Activated CD8-positive, alpha-beta memory T cell treated with anti-CD3 and anti-CD28 coated beads, Interleukin-2, amount 50 U/mL, for 24 hours (primary cell): ENCODE results near the gene OR5H2.
"Not testable (repeated sequence)": the region's sequence is repeated elsewhere in the genome, so short reads cannot be mapped to it uniquely, and the experiment has no call there.

Source experiments
- DNase-seq: peaks from one replicate; pipeline ENCODE4 v3.0.0-alpha.2; 2020; ENCODE audit errors: extremely low read depth

OR5H2 gene

DNA sequence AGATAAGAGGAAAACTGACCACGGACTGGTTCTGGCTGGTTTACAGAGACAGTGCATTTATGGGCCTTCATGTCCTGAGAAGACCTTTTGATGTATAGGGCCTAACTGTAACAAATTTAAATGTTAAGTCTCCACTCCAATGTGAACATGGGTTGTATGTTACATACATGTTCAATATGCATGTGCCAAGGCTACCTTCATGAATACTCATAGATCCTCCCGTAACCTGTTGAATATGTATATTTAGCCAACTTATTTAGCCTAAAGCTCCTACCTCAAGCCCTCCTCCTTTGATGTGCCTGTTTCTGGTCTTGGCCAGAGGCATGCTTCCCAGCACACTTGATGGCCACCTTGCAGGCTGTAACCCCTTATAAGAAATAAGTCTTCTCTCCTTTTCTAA is at the start of gene OR5H2:
Gene OR5H2, plus strand, starts transcription at position 301 of the 400 bp plus-strand sequence. CDS start 398 bp downstream, outside the sequence.
- no peak for DNase-seq

DNA sequence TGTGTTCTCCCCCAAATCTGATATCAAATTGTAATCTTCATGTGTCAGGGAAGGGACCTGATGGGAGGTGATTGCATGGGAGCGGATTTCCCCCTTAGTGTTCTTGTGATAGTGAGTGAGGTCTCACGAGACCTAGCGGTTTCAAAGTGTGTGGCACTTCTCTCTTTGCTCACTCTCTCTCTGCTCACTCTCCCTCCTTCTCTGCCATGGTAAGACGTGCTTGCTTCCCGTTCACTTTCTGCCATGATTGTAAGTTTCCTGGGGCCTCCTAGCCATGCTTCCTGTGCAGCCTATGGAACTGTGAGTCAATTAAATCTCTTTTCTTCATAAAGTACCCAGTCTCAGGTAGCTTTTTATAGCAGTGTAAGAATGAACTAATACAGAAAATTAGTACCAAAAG is 48.8 kb upstream of the OR5H2 start:
- DNase-seq, result no peak

DNA sequence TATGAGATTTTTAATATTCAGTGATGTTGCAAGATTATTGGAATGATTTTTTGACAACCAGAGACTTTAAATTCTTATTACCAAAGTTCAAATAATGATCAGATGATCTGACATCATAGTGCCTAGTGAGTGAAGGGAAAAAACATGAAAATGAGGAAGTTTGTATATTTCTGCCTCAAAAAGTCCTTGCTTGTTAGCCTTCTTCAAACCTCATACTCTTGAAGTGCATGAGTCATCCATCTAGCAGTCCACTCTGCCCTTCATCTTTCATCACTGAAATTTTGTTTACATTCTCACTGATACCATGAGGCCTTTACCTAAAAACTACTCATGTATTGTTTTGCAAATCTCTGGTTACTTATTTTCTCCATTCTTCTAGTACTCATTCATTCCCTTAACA is 42.2 kb upstream of the OR5H2 start:
- no peak for DNase-seq

DNA sequence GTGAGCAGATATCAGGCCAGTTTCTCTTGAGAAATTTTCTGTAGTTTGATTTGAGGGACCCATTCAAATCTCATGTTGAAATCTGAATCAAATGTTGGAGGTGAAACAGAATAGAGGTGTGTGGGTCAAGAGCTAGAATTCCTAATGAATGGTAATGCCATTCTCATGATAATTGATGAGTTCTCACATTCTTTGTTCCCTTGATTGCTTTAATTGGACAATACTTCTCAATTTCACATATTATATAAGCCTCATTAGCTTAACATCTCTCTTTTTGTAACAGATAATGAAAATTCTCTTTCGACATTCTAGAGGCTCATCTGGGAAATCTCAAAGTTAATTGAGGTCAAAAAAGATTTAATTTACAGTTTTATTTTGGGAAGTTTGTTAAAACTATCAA is 40.1 kb upstream of the OR5H2 start:
- DNase-seq, result no peak

DNA sequence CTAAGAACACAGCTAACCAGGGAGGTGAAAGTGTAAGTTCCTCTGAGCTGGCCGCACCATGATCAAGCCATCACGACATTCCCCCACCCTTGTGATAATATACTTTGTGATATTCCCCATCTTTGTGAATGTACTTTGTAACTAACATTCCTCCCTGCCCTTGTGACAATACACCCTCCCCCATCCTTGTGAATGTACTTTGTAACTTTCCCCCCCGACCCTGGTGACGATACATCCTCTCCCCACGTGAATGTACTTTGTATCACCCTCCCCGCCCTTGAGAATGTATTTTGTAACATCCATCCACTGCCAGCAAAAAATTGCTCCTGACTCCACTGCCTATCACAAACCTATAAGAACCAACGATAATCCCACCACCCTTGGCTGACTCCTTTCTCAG is 38.5 kb upstream of the OR5H2 start:
- DNase-seq, result no peak

DNA sequence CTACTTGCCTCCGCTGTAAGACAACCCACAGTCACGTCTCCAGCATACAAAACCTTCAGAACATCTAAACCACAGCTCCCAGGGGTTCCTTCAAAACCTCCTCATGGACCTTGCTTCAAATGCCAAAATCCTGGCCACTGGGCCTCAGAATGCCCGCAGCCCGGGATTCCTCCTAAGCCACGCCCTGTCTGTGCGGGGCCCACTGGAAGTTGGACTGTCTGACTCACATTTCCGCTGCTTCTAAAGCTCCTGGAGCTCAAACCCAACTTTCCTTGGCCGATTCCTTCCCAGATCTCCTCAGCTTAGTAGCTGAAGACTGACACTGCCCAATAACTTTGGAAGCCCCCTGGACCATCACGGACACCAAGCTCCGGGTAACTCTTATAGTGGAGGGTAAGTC is 36.2 kb upstream of the OR5H2 start:
- no peak for DNase-seq

DNA sequence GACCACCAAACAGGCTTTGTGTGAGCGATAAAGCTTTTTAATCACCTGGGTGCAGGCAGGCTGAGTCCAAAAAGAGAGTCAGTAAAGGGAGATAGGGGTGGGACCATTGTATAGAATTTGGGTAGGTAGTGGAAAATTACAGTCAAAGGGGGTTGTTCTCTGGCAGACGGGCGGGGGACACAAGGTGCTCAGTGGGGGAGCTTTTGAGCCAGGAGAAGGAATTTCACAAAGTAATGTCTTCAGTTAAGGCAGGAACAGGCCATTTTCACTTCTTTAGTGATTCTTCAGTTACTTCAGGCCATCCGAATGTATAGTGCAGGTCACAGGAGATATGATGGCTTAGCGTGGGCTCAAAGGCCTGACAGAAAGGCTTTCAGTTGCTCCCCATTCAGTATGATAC is 26.3 kb upstream of the OR5H2 start:
- DNase-seq, result not testable (repeated sequence)

DNA sequence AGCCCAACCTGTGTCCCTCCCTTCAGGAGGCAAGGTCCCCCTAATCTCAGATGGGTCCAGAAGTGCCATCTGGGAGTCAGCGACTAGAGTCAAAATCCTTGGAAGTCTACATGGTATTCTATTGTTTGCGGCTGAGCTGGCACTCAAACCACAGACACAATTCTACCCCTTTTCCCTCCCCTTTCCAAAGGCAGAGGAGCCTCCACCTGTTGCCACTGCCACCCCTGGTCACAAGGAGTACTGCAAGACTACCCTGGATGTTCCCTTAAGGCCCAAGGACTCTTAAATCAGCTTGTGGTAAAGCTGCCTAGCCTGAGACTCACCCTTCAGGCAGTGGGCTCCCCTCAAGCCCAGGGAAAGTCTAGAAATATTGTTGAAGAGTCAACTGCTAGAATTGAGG is 22.6 kb upstream of the OR5H2 start:
- DNase-seq, result no peak

DNA sequence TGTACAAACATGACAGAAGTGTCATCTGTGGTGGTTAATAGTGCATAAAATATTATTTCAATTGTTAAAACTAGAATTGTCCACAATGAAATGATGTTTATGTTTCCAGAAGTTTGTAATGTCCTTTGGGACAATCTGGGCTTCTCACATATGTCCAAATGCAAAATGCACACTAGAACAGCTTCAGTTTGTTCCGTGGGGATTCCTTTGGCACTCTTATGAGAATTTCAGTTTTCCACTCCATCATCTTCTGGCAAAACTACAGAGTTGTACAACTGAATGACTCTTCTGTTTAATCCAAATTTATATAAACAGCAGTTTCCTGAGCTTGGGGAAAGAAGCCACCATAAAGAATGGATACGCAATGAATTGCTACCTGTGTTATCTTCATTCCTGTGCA is 20.3 kb upstream of the OR5H2 start:
- DNase-seq, result no peak

DNA sequence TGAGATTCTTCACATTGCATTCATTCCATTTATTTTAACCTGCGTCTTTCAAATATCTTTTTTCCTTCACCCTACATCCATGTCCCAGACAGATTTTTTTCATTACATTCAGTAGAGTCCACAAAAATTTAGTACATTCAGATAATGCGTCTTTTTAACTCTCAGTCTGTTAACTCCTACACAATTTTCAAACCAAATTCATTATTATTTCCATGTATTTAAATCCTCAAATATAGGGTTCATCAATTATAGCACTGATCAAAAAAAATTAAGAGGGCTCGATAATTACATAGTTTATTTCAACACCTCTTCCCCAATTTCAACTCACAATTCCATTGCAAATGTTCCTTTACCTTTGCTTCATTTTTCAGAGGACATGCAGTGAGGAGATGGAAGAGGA is 18.4 kb upstream of the OR5H2 start, which contains the start of gene OR5H6:
Gene OR5H6, plus strand, starts transcription at position 301 of the 400 bp plus-strand sequence. Its CDS starts 89 bp downstream, at position 390.
- no peak for DNase-seq

DNA sequence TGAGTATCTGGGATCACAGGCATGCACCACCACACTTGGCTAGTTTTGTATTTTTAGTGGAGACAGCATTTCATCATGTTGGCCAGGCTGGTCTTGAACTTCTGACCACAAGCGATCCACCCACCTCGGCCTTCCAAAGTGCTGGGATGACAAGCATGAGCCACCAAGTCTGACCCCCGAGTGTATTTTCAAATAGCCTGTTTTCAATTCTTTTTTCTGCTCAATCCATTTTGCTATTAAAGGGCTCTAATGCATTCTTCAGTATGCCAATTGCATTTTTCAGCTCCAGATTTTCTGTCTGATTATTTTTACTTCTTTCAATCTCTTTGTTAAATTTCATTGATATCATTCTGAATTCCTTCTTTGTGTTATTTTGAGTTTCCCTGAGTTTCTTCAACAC is 12.5 kb upstream of the OR5H2 start:
- no peak for DNase-seq

DNA sequence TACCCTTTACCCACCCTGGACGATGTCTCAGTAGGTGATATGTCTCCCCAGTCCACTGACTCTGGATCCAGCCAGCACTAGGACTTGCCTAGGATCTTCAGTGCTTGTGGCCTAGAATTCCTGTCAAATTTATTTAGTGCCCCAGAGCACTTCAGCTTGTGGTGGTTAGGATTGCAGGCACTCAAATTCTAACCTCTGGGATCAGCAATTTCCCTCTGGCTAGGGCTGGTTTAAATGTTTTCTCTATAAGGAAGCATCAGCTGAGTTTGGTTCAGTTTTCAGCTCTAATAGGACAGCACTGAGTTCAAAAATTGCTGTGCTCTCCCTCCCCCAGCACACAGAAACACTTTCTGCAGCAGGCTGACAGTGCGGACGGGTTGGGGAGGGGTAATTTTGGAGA is 10.2 kb upstream of the OR5H2 start:
- DNase-seq, result no peak

DNA sequence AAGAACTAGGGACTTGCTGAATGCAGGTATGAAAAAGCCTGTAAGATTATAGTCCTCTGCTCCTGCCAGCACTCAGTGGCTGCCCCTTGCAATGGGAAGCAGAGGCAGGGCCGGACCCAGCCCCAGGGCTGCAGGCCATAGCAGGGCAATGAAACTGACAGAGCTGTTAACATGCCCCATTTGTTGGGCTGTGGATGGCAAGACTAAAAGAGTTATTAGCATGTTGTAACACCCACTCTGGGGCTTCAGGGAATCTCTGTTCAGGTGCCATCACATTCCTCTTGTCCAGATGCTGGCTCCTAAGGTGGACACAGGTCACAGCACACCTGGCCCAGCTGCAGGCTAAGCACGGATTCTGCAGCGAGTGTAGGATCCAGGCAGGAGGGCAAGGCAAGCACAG is 7.4 kb upstream of the OR5H2 start:
- no peak for DNase-seq

DNA sequence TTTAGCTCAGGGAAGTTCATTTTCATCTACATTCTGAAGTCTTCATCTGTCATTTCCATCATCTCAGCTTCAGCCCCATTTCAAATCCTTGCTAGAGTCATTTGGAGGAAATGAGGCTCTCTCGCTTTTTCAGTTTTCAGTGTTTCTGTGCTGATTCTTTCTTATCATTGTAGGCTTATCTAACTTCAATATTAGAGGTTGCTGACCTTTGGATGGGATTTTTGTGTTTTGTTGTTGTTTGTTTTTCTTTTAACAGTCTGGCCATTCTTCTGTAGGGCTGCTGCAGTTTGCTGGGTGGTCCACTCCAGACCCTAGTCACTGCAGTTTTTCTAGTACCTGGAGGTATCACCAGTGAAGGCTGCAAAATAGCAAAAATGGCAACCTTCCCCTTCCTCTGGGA is 8.6 kb downstream of the OR5H2 start:
- no peak for DNase-seq

DNA sequence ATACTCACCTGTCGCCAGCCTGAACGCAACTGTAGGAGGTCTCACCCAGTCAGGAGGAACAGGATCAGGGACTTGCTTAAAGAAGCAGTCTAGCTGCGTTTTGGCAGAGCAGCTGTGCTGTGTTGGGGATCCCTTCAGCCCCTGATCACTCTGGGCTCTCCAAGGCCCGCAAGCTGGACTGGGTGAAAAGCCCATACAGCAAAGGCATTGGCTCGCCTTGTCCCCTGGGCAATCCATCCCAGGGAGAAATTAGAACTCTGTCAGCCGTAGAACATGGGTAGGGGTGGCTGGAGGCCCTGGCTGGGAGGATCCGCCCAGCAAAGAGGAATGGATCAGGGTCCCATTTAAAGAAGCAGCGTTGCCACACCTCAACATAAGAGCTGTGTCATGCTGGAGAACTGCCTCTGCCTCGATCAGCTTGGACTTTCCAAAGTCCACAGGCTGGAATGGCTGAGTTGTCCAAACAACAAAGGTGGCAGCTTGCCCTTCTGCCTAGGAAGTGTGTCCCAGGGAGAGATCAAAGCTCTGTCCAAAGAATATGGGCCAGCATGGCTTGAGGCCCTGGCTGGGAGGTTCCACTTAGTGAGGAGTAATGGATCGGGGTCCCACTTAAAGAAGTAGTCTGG is 9.1 kb downstream of the OR5H2 start:
- DNase-seq, result no peak

DNA sequence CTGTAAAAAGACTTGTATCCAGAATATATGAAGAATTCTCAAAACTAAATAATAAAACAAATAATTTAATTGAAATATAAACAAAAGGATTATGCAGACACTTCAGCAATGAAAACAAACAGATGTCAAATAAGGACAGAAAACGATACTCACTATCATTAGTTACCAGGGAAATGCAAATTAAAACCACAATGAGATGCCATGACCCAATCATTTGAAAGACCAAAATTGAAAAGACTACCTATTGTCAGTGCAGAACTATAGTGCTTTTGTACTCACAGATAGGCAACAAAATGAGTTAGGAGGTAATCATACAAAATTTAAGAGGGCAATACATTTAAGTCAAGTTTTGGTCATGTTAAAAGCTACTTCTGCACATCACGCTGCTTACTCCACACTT is 39.8 kb downstream of the OR5H2 start:
- DNase-seq, result no peak

DNA sequence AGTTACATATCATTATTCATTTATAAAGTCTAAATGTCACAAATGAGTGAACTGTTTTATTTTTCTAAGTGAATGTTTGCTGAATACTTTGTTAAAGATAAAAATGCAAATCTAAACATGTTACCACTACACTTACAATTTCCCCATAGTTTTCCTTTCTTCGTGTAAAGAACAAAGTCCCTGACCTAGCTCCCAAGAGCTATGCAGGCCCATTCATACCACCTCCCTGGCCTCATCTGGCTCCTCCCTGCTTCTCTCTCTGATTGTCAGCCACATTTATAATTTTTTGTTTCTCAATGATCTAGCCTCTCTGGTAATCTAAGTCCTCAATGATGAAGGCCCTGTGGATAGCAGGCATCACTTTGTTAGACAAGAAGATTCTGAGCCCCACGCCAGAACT is 40.4 kb downstream of the OR5H2 start:
- no peak for DNase-seq

DNA sequence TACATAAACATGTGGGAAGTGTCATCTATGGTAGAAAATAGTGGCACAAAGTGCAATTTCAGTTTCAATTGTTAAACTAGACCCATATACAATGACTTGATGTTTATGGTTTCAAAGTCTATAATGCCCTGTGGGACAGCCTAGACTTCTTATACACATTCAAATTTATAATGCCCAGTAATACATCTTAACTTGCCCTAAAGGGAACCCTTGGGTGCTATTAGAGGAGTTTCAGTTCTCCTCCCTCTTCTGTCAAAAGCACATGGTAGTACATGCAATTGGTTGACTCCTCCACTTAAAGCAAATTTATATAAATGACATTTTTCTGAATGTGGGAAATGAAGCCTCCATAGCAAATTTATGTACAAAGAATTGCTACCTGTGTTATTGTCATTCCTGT is 41.1 kb downstream of the OR5H2 start:
- no peak for DNase-seq

DNA sequence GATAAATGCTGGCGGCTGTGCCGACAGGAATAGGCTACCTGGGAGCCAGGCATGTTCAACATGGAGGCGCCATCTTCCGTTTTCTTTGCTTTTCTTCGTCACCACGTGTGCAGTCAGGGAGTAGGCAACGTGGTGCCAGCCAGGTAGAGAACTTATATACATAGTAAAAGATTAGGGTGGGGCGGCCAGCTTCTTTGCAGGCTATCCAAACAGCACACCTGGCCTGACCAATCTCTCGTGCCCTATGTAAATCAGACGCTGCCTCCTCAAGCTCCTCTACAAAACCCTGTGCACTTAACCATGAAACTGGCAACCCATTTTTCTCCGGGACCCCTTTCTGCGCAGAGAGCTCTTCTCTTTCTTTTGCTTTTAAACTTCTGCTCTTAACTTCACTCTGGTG is 42.8 kb downstream of the OR5H2 start:
- no peak for DNase-seq

DNA sequence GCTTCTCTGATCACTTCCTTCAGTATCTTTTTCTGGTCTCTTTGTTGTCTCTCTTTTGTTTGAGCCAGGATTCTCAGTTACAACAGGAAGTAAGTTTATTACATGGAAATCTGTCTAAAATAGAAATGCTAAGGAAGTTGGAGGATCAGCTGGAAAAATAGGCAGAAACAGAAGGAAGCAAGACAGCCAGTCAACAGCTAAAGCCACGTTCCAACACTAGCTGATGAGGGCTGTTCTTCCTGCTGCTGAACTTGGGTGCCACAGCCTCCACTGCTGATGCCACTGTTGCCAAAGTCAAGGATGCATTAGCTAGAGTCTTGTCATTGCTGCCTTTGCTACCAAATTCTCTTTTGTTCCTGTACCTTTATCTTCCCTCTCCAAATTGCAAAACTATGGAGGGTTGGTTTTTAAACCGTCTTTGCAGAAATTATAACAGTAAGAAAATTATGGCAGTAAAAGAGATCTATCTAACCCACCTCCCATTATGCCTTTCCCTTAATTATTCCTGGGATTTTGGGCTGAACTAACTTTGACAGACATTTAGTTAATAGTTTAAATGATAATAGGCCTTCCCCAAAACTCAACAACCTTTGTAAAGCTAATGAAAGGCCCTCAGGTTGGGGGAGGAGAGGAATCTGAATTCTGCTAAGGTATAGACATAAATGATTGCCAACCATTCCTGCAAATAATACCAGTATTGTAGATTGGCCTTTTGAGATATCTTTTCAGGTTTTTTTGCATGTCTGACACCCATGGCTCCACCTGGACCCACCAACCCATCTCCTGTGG is 44.0 kb downstream of the OR5H2 start:
- DNase-seq, result no peak

DNA sequence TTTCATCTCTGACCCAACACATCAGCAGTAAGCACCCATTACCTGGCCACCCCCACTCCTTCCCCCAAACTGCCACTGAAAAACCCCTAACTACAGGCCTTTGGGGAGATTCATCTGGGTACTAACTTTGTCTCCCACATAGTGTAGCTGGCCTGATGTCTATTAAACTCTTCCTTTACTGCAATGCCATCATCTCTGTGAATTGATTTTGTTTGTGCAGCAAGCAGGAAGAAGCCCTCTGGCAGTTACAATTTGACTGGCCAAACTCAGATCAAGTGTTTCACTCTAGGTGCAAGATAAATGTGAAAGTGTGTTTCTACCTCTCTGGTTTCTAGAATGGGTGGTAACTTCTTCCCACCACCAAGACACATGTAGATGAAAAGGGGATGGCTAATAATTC is 44.6 kb downstream of the OR5H2 start:
- DNase-seq, result no peak

DNA sequence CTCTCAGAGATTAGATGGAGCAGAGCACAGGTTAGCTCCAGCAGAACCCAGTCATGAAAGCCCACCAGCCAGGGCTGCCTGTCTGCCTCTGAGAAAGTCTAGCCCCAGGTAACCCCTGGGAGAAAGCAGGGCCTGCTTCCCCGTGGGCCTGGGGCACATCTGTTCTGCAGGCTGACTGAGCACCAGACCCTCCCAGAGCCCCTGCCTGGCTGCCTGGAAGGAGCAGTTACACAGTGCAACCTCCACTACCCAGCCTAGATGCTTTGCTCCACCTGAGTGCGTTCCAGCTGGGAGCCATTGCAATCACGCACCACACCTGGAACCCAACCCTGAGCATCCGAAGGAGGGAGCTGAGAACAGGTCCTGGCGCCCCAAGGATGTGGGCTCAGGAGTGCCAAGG is 46.6 kb downstream of the OR5H2 start:
- DNase-seq, result no peak

DNA sequence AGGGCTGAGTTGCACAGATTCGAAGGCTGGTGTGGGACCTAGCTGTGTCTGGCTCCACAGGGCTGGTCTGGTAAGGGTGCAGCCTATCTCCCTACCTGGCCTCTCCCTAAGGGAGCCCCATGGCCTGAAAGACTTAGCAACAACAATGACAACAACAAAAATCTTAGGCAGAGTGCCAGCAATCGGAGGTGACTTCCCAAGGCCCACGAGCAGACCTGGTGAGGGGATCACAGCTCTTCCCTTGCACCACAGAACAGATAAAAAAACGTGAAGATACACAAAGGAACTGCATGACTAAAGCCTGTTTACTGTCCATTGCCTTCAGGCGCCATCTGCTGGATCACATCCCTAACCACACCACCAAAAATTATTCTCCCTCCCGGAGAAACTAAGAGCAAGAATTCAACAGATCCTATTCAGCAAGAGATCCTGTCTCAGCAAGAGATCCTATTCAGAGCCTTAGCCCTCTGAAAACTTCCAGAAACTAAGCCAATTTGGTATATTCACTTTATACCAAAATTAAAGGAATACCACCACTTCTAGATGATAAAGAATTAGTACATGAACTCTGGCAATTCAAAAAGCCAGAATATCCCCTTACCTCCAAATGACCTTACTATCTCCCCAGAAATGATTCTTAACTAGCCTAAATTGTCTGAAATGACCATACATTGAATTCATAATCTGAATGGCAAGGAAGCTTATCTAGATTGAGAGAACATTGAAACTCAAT is 47.3 kb downstream of the OR5H2 start:
- no peak for DNase-seq
